T-helper 2 cell (primary cell): Measurements from ENCODE around the gene PLEKHG1.

Experiments
- DNase-seq, 5 experiments: peaks; one replicate each; pipeline versions ENCODE4 v3.0.0 to v3.0.0-alpha.2; 2012 to 2022
- total RNA-seq, 2 donors: gene quantifications; one replicate each; lab custom pipeline; 2026; lab: John Stamatoyannopoulos, UW

PLEKHG1 gene
- total RNA-seq: 2.2 to 3.7 reads per million in 2 donors

DNA sequence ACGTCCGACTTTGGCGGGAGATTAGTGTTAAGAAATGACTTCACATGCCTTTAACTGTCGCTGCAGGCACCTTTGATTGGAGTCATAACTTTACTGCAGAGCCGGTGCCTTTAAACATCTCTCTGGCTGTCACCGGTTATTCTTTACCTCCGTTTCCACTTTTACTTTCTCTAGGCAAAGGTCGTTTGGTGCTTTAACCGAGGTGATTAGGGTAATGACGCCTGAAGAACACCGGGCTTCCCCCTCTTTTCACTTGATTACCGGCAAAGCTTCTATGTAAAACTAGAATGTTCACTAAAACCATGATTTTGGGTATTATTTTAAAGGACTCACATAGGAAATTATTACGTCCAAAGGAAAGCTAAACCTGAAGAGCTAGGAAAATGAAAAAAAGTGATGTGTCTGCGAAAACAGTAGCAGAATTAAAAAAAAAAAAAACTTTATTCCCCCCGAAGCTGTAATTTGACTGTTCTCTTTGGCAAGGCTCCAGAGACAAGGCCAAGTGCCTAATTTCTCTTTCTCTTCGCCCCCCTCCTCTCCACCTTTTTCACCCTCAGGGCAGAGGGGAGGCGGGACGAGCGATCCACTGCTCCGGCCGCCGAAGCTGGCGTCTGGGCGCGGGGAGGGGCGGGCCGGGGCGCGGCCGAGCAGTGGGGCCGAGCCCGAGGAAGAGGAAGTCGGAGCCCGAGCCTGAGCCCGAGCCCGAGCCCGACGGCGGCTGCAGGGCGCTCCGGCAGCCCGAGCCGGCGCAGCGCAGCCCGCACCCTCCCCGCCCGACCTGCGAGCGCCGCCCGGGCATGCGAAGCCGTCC is at the start of gene PLEKHG1:
Gene PLEKHG1 (plus strand): TSS at position 687 of the 811 bp plus-strand sequence. CDS start 133,797 bp downstream, outside the sequence.
- DNase-seq: peak; percentile 13 to 70 (median 38)

DNA sequence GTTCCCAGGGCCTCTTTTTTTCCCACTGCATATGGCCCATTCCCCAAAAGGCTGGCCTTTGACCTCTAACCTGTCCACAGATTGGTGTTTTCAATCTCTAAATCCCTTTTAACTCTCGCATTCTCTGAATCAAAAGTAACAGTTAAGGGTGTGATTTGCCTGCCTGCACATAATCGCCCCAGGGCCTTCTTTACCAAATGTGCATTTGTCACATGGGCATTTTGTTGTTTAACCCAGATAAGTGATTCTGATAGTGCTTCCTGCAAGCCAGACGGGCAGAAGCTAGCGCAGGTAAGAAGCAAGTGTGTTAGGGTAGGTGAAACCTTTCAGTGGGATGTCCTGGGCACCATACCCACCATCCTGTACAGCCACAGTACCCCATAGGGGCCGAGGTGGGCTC is 49.4 kb upstream of the PLEKHG1 start:
- no peak for DNase-seq

DNA sequence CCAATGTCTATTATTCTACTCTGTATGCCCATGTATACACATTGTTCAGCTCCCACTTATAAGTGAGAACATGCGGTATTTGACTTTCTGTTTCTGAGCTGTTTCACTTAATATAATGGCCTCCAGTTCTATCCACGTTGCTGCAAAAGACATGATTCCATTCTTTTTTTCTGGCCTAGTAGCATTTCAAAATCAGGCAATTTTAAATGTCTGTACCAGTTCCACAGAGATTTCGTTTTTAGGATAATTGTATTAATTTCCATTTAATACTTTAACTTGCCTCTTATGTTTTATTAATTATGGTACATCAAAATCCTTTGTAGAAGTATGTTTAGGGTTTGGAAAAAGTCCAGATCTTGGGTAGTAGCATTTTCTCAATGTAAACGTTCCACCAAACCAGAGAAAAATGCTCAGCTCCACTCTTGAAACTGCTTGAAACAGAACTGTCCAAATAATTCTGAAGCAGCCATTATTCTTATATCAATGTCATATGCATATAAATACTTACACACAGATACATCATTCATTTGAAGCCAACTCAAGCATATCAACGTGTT is 42.6 kb upstream of the PLEKHG1 start:
- DNase-seq: no peak

DNA sequence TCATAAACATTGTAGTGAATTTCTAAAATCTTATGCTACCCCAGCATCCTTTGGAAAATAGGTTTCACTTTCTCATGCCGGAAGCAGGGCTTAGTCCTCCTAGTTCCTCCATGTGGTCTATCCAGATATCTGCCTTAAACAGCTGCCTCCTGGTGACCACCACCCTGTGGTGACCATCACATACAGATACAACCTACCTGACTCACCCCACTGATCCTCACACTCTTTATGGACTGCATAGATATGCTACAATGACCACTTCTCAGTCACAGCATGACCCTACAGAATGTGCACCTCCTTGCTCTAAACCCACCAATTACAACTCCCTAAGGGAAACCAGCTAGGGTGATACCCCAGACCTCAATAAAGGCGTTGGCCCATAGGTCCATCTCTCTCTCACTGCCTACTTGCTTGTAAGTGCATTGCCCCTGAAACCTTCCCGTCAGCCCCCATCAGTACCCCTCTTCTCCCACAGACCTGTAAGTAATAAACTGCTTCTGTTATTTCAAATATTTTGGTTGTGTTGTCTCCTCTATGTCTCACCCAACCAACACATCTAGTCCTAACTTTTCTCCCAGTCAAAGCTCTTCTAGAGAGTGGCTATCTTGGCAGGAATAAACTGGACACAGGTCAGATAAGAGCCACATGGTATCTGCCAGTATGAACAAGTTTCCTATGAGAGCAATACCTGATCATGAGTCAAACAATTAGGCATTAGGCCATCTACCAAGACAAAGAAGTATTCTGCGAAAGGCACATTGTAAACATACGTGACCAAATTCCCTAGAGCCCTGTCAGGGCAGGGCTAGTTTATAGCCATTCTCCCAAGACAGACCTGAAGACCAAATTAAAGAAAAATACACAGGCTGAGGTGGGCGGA is 39.4 kb upstream of the PLEKHG1 start:
- no peak for DNase-seq

DNA sequence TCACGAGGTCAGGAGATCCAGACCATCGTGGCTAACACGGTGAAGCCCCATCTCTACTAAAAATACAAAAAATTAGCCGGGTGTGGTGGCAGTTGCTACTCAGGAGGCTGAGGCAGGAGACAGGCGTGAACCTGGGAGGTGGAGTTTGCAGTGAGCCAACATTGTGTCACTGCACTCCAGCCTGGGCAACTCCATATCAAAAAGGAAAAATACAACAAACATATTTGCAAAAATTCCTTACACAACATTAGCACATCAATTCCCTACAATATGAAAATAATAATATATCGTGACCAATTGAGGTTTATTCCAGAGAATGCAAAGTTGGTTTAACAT is 38.8 kb upstream of the PLEKHG1 start:
- no peak for DNase-seq

DNA sequence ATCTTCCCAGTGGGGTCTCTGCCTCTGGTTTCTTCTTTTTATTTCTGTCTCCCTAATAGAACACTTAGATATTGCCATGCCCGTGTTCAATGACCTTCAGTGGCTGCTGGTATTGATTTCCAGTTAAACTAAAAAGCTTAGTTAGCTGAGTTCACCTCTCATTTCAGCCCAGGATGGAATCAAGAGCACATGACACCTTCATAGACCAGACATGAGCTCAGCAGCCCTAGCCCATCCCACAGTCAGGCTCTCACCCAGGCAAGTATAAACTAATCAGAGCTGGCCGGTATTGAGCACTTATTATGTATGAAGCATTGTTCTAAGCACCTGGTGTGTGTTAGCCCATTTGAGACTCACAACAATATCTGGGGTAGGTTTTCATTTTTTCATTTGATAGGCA is 33.7 kb upstream of the PLEKHG1 start:
- no peak for DNase-seq

DNA sequence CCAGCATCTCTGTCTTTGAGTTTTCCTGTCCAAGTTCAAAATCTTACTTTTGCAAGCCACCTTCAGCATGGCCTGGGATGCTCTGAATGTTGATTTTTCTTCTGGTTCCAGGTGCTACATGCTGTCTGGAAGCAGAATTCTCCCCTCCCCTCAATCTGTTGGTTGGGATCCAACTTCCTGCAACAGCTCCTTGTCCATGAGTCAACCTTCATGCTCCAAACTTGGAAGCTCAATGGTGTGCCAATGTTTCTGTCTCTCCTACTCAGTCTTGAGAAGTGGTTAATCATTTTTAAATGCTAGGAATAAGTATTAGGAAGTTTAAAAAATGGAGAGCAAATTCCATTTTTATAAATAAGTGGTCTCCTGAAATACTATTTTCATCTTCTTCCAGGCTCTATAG is 33.2 kb upstream of the PLEKHG1 start:
- no peak for DNase-seq

DNA sequence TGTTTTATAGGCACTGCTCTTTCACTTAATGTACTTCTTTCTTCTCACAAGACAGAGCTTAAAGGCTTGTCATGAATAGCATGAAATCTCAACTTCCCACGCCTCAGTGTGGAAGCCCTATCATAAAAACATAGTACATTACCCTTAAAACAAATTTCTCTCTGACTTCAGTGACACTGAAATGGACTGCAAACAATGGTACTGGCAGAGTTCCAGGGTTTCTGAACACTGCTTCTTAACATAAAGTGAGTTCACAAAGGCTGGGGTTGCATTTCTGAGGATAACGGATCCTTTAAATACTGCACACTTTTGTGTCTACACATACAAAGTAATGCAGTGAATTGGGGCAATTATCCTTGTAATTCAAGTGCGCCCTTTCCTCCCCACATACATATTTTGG is 32.3 kb upstream of the PLEKHG1 start:
- no peak for DNase-seq

DNA sequence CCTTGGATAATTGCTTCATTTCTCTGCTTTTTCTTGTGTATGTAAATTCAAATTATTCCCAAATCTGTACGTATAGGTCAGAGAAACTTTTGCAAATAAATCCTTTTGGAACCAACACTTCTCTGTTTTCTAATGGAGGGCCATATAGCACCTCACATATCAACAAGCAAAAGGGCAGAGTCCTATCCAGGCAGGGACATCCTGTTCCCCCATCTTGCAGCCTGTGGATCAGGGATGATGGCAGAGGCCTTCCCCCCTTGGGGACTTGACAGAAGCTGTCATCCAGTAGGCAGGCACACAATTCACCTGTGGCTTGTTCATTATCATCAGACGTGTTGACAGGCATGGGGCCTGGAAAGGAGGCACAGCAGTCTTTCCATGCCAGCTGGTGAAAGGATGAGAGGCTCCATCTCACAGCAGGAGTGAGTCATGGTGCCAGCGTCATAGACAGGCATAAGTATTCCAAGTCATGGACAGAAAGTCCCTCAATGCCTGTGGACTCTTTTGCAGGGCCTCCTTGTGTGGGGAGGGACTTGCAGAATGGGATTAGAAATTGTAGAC is 31.8 kb upstream of the PLEKHG1 start:
- DNase-seq: no peak

DNA sequence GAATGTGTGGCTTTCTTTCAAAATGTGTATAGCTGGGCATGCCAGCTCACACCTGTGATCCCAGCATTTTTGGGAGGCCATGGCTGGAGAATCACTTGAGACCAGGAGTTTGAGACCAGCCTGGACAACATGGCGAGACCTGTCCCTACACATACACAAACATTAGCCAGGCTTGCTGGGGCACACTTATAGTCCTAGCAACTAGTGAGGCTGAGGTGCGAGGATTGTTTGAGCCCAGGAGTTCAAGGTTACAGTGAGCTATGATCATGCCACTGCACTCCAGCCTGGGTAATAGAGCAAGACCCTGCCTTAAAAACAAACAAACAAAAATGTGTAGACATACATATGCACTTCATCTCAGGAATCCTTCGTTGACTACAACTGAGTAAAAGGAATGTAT is 31.1 kb upstream of the PLEKHG1 start:
- no peak for DNase-seq

DNA sequence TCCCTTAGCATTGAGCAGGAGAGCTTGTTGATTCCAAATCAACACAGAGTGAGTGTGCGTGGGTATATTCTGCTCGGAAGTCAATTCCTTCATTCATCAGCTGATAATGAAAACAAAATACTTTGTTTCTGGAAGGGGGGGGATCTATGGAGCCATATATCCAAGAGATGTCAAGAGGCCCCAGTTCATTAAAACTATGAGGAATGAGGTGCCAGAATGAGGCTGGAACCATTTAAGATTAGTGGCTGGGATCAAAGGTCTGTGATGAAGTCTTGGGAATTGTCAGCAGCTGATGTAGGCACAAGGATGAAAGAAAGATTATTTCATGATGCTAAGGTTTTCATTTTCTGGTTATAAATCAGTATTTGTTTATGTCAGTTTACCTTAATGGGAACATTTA is 30.5 kb upstream of the PLEKHG1 start:
- DNase-seq: no peak

DNA sequence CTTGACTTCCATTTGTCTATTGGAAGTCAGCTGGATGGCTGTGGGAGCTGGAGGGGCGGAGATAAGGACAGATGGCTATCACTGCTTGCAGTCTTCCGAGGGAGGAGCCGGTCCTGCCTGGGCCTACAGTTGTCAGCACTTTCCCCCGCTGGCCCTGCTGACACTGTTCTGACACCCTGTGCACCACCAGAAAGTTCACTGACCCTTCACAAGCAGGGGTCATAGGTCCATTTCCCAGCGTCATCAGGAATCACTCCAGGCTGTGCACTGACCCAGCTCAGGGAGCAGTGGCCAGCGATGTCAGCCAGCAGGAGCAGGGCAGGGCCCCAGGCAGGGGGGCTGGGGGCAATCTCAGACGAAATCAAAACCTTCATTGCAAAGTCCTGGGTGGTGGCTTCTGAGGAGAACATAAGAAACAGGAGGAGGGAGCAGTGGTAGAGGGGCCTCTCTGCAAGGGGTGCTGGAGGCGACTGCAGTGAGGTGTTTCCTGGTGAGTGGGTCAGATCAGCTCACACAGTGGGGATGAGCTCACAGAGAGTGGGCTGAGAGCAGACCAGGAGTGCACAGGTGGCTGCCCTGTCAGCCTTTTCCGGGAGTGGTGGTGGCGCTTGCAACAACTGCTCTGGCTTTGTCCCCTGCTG is 26.5 kb upstream of the PLEKHG1 start:
- no peak for DNase-seq

DNA sequence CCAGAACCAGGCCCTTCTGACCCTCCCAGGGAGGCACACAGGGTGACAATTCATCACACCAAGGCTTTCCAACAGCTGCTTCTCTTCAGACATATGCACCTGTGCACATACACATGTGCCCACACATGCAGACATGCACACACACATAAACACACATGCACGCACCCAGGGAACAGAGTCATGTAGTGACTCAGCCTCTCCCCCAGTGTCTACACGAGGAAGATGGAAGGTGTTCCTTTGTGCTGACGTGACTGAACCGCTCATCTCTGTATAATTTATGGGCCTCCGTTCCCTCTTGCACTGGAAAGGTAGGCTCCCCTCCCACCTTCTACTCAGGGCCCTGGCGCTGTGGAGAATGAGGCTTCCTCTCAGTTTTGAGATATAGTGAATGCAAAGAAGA is 23.8 kb upstream of the PLEKHG1 start:
- DNase-seq: no peak

DNA sequence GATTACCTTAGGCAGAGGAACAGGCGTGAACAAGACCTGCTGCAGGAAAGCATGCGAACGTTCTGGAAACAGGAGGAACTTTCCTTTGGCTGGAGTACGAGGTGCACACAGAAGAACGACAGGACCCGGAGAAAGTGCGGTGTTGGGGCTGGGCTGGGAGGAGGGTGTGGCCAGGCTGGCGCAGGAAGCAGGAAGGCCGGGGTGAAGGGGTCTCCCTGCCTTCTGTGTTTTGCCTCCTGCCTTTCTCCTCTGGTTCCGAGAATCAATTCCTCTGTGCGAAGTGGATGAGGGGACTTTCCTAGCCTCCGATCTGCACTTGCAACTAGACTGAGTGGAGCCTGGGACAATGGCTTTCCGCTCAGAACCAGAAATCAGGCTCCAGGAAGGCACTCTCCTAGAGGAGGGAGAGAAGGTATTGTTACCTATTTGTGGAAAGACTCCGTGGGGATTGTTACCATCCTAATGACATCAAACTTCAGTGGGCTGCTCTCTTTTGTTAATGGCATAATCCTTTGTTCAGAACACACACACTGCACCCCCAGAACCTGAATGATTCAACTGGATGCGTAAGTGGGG is 22.9 kb upstream of the PLEKHG1 start:
- no peak for DNase-seq

DNA sequence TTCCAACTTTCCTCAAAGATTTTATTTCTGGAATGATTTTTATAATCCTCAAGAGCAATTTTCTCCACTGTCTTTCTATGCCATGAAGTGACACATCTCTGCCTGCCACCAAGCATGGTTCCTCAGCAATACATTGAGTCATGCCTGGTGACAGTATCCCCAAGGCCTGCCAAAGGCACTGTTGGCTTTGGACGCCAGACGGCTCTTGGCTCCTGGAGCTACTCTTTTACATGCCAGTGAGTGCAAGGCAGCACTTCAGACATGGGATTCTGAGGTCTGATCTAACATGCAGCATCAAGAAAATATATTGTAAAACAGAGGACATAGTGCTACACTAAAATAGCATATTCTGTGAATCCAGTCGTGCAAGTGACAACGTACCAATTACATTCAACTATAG is 20.1 kb upstream of the PLEKHG1 start:
- no peak for DNase-seq

DNA sequence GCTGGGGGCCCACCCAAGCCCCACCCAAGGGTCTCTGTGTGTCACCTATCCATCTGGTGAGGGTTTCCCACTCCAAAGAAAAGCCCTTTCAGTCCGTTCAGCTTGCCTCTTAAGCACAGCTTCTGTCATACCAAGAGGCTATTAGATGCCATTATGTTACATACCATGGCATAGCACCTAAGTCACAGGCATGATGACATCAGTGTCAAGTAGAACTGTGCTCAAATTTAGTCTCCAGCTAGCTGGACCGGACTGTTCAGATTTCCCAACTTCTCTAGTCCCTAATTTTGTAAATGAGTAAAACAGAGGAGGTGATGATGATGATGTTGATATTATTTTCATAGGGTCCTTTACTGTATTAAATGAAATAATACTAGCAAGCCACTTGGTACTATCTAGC is 19.2 kb upstream of the PLEKHG1 start:
- no peak for DNase-seq

DNA sequence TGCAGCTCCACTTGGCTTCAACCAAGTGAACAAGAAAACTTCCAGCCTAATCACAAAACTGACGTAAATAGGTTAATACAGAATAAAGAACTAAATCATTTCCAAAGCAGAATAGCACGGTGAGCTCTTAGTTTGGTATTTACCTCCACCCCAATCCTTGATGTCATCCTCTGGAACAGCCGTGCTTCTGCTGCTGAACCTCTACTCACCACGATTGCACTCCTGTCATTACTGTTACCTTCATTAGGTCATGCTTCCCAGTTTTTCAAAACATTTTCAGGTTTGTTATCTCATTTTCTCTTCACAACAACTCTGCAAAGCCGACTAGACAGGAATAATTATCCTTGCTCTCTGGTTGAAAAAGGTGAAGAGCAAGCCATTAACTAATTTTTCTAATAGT is 15.6 kb upstream of the PLEKHG1 start:
- no peak for DNase-seq

DNA sequence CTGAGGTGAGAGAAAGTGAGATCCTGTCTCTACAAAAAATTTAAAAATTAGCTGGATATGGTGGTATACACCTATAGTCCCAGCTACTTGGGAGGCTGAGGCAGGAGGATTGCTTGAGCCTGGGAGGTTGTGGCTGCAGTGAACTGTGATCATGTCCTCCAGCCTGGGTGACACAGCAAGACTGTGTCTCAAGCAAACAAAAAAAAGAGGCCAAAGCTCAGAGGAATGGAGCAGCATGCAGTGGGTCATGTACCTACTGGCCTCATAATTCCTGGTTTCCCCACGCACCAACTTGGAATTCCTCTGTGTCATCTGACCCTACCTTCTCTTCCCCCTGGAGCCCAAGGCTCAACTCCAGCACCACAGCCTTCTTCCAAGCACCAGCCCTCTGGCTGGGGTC is 15.1 kb upstream of the PLEKHG1 start:
- DNase-seq: no peak

DNA sequence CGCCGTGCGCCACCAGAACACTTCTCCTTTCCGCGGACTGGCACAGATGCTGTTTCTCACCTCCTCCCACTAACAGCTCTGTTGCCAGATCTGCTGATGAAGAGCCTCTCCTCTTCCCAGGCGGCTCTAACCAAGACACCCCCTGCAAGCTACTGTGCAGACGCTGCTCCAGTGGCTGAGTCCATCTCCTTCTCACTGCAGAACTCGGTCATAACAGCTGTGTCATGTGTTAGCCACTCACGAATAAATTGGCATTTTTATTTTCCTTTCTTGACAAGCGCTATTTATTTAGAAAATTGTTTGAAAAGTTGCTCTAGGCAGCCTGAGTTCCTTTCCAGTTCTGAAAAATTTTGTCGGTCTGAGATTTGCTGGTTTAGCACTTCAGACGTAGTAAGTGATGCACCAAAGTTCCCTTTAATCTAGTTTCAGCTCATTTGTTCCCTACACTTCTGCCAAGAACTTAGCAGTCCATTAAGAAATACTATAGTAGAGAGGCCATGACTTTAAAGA is 12.8 kb upstream of the PLEKHG1 start:
- DNase-seq: no peak

DNA sequence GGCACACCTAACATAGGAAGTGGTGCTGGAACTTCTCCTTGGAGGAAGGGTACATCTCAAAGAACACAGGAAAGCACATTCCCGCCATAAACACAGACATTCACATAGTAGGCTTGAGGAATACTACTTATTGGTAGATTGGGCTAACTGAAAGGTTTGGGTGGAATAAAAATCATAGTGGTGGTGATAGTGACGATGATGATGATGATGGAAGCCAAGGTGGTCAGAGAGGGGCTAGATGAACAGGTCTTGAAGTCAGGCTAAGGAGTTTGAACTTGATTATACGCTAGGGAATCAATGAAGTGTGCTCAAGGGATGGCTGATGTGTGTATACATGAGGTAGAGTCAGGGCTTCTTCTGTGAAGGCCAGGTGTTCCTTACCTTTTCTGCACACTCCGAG is 12.0 kb upstream of the PLEKHG1 start:
- no peak for DNase-seq

DNA sequence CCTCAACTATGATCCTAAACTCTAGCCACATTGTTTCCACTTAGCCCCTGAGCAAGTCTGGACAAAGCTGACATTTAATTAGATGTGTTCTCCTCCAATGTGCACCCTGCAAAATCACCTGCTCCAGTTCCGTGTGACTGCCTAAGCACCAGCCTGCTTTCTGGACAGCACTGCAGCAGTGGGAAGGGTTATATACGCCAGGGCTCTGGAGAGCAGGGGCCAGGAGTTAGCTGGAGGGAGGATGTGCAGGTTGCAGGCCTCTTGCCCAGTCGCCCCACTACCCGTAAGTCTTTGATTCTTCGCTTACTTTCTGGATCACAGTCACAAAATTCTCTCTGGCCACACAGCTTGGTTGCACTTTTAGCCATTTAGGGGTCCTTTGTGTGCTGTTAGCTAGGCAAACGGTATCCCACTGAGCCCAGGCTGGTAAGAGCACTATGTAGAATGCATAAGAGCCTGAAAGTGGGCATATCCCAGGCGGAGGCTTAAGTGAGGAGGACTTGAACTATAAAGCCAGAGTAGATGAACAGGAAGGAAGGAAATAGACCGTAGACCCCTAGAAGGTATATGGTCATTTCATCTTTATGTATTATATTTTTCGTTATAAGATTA is 10.7 kb upstream of the PLEKHG1 start:
- no peak for DNase-seq

DNA sequence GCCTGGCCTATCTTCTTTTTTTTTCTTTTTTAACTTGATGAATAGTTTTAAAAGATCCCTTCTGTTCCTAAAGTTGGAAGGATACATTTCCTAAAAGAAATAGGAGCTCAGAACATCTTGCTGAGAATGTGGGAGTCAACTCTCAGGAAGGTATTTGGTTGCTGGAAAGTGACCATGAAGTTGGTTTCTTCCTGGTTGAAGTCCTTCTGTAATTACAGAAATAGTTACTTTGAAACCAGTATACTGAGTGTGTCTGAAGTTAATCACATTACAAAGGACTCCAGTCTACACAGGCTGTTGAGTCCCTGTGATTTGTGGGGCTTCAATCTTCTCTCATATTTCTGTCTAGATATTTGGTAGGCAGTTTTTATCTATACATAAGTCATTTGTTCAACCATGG is 9.8 kb upstream of the PLEKHG1 start:
- DNase-seq: no peak
